SK-N-SH treated with all-trans-retinoic acid at 6 μM for 48 hours (cell line): Measurements from ENCODE around the gene CD300A.

Source experiments
- ATAC-seq: fragments of 200-7000 bp; cut with Tn5 transposase; 3 replicates; pipeline ENCODE4 v1.9.1; 2020; ENCODE audit warnings: mild to moderate bottlenecking, moderate library complexity
- ARNTL ChIP-seq: fragments of 450-650 bp; formaldehyde crosslinking; IDR thresholded peaks from 2 replicates; pipeline ENCODE4 v1.5.0; 2020; ENCODE audit warnings: low read depth, mild to moderate bottlenecking, moderate library complexity, borderline replicate concordance
- CSDC2 ChIP-seq: fragments of 250-450 bp; sonication (Bioruptor Pico); IDR thresholded peaks from 2 replicates; pipeline ENCODE4 v1.5.0; 2020; ENCODE audit warnings: mild to moderate bottlenecking, moderate library complexity
- CSRNP3 ChIP-seq: fragments of 250-450 bp; sonication (Bioruptor Pico); IDR thresholded peaks from 2 replicates; pipeline ENCODE4 v1.5.1; 2021; ENCODE audit warnings: mild to moderate bottlenecking, moderate library complexity
- ESRRG ChIP-seq: fragments of 250-450 bp; sonication (Bioruptor Pico); IDR thresholded peaks from 2 replicates; pipeline ENCODE4 v1.6.1; 2021; ENCODE audit warnings: mild to moderate bottlenecking
- GLIS3 ChIP-seq: fragments of 250-450 bp; sonication (Bioruptor Pico); IDR thresholded peaks from 2 replicates; pipeline ENCODE4 v1.5.0; 2020; ENCODE audit warnings: mild to moderate bottlenecking, moderate library complexity
- RARB ChIP-seq: fragments of 250-450 bp; sonication (Bioruptor Pico); IDR thresholded peaks from 2 replicates; pipeline ENCODE4 v1.8.0; 2021; ENCODE audit warnings: mild to moderate bottlenecking, moderate library complexity
- TOX ChIP-seq: fragments of 250-450 bp; sonication (Bioruptor Pico); IDR thresholded peaks from 2 replicates; pipeline ENCODE4 v1.8.0; 2021; ENCODE audit warnings: mild to moderate bottlenecking, moderate library complexity, borderline replicate concordance
- ZC3H10 ChIP-seq: fragments of 250-450 bp; sonication (Bioruptor Pico); IDR thresholded peaks from 2 replicates; pipeline ENCODE4 v1.5.1; 2021; ENCODE audit warnings: mild to moderate bottlenecking, moderate library complexity
- ZFP3 ChIP-seq: fragments of 250-450 bp; sonication (Bioruptor Pico); IDR thresholded peaks from 2 replicates; pipeline ENCODE4 v1.5.0; 2020; ENCODE audit warnings: mild to moderate bottlenecking, moderate library complexity
- ZFP30 ChIP-seq: fragments of 450-650 bp; formaldehyde crosslinking; IDR thresholded peaks from 2 replicates; pipeline ENCODE4 v1.5.0; 2022; ENCODE audit warnings: mild to moderate bottlenecking, moderate library complexity
- ZNF8 ChIP-seq: fragments of 450-650 bp; formaldehyde crosslinking; IDR thresholded peaks from 2 replicates; pipeline ENCODE4 v1.5.0; 2020; ENCODE audit warnings: mild to moderate bottlenecking, moderate library complexity
- TF ChIP-seq, protein P1 (sequence below): fragments of 250-450 bp; sonication (Bioruptor Pico); IDR thresholded peaks from 2 replicates; pipeline ENCODE4 v1.5.0; 2020; ENCODE audit warnings: mild to moderate bottlenecking, moderate library complexity
- TF ChIP-seq, protein P2 (sequence below): fragments of 250-450 bp; sonication (Bioruptor Pico); IDR thresholded peaks from 2 replicates; pipeline ENCODE4 v1.8.0; 2021; ENCODE audit warnings: low read depth, mild to moderate bottlenecking, moderate library complexity, borderline replicate concordance
- TF ChIP-seq, protein P3 (sequence below): fragments of 250-450 bp; sonication (Bioruptor Pico); IDR thresholded peaks from 2 replicates; pipeline ENCODE4 v1.5.1; 2020; ENCODE audit warnings: low read depth, mild to moderate bottlenecking, moderate library complexity

CD300A gene

GRCh38 chr17:74531231-74531761, 64.9 kb downstream of the CD300A start, which contains the start of gene CD300LB:
Gene CD300LB (minus strand): TSS chr17:74531475. CDS start chr17:74531350, 125 bp downstream.
- TF ChIP-seq, protein P1, sequence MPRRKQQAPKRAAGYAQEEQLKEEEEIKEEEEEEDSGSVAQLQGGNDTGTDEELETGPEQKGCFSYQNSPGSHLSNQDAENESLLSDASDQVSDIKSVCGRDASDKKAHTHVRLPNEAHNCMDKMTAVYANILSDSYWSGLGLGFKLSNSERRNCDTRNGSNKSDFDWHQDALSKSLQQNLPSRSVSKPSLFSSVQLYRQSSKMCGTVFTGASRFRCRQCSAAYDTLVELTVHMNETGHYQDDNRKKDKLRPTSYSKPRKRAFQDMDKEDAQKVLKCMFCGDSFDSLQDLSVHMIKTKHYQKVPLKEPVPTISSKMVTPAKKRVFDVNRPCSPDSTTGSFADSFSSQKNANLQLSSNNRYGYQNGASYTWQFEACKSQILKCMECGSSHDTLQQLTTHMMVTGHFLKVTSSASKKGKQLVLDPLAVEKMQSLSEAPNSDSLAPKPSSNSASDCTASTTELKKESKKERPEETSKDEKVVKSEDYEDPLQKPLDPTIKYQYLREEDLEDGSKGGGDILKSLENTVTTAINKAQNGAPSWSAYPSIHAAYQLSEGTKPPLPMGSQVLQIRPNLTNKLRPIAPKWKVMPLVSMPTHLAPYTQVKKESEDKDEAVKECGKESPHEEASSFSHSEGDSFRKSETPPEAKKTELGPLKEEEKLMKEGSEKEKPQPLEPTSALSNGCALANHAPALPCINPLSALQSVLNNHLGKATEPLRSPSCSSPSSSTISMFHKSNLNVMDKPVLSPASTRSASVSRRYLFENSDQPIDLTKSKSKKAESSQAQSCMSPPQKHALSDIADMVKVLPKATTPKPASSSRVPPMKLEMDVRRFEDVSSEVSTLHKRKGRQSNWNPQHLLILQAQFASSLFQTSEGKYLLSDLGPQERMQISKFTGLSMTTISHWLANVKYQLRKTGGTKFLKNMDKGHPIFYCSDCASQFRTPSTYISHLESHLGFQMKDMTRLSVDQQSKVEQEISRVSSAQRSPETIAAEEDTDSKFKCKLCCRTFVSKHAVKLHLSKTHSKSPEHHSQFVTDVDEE (CRISPR knock-in tag) = no peak
- TF ChIP-seq ARNTL (no peak), ZNF8 (CRISPR knock-in tag) (no peak), ESRRG (CRISPR knock-in tag) (no peak)
- TF ChIP-seq, protein P2, sequence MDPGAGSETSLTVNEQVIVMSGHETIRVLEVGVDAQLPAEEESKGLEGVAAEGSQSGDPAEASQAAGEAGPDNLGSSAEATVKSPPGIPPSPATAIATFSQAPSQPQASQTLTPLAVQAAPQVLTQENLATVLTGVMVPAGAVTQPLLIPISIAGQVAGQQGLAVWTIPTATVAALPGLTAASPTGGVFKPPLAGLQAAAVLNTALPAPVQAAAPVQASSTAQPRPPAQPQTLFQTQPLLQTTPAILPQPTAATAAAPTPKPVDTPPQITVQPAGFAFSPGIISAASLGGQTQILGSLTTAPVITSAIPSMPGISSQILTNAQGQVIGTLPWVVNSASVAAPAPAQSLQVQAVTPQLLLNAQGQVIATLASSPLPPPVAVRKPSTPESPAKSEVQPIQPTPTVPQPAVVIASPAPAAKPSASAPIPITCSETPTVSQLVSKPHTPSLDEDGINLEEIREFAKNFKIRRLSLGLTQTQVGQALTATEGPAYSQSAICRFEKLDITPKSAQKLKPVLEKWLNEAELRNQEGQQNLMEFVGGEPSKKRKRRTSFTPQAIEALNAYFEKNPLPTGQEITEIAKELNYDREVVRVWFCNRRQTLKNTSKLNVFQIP (CRISPR knock-in tag) = no peak
- no peak for ATAC-seq

GRCh38 chr17:74532115-74532514, 65.7 kb downstream of the CD300A start:
- TF ChIP-seq, protein P3, sequence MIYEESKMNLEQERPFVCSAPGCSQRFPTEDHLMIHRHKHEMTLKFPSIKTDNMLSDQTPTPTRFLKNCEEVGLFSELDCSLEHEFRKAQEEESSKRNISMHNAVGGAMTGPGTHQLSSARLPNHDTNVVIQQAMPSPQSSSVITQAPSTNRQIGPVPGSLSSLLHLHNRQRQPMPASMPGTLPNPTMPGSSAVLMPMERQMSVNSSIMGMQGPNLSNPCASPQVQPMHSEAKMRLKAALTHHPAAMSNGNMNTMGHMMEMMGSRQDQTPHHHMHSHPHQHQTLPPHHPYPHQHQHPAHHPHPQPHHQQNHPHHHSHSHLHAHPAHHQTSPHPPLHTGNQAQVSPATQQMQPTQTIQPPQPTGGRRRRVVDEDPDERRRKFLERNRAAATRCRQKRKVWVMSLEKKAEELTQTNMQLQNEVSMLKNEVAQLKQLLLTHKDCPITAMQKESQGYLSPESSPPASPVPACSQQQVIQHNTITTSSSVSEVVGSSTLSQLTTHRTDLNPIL (CRISPR knock-in tag) = no peak
- TF ChIP-seq ZNF8 (CRISPR knock-in tag) (no peak), RARB (CRISPR knock-in tag) (no peak), CSRNP3 (CRISPR knock-in tag) (no peak), ZFP30 (CRISPR knock-in tag) (no peak), CSDC2 (CRISPR knock-in tag) (no peak), ZC3H10 (CRISPR knock-in tag) (no peak), ARNTL (no peak), TOX (no peak), ZFP3 (no peak), GLIS3 (no peak)
- TF ChIP-seq, protein P1 (CRISPR knock-in tag) = no peak
- TF ChIP-seq, protein P2 (CRISPR knock-in tag) = no peak

More at GRCh38 chr17:74532115-74532514, 65.7 kb downstream of the CD300A start:
- no peak for ATAC-seq
